GM18508 (cell line): ENCODE measurements around the gene DYTN.

Source experiments
- ATAC-seq: cut with Tn5 transposase; IDR thresholded peaks from one replicate; pipeline ENCODE4 v1.9.1; 2021; ENCODE audit warnings: moderate number of reproducible peaks; ENCODE audit not compliant: insufficient read depth, unreplicated experiment

DYTN gene

GRCh38 chr2:206619011-206619410, 99.2 kb downstream of the DYTN start:
- no peak for ATAC-seq

GRCh38 chr2:206616151-206616550, 102.0 kb downstream of the DYTN start:
- no peak for ATAC-seq

GRCh38 chr2:206615417-206616089, 102.6 kb downstream of the DYTN start:
- ATAC-seq, result no peak

- ATAC-seq, result no peak
These were observed 103.4 kb downstream of the DYTN start for GRCh38 chr2:206614811-206615210.

- ATAC-seq, result no peak
These were observed 106.5 kb downstream of the DYTN start for GRCh38 chr2:206611736-206612135.

- ATAC-seq, result no peak
These were observed 107.0 kb downstream of the DYTN start for GRCh38 chr2:206611191-206611590.

GRCh38 chr2:206610451-206610850, 107.7 kb downstream of the DYTN start:
- ATAC-seq, result no peak

GRCh38 chr2:206603243-206603642, 115.0 kb downstream of the DYTN start:
- no peak for ATAC-seq
